ENCODE data around the gene ARL16. TPM values are rescaled to one million over a fixed set of nuclear protein-coding genes. Genes with fewer than 3 reads are reported as not detected.

The ARL16 gene
- total RNA-seq, result 10 to 100 TPM; 12.2 to 22.3 TPM
- long read RNA-seq, partial matches to known transcripts, result 1 of 11 reads
- long read RNA-seq, other reads (novel, unspliced or antisense), result 2 of 11 reads

GRCh38 chr17:81683584-81684441, at the start of gene ARL16, which contains the start of gene HGS:
TSS of gene ARL16 (minus strand) at chr17:81683797. CDS start at chr17:81683753, 44 bp downstream.
TSS of gene HGS (plus strand) at chr17:81684011. CDS start at chr17:81684067, 56 bp downstream.
- DNase-seq, result peak; percentile 99
- peak; percentile 98 to 99 for ATAC-seq
- intact Hi-C loops (cut with DNase I), result no loop called here

- ATAC-seq, result no peak
- intact Hi-C loops (cut with DNase I), result no loop called here
- no peak for DNase-seq
Measured at GRCh38 chr17:81727324-81728031, 43.9 kb upstream of the ARL16 start.

GRCh38 chr17:81726004-81726403, 42.4 kb upstream of the ARL16 start:
- DNase-seq, result no peak
- intact Hi-C loops (cut with DNase I), result no loop called here
- ATAC-seq, result no peak

GRCh38 chr17:81725439-81725838, 41.8 kb upstream of the ARL16 start:
- DNase-seq (no peak), ATAC-seq (no peak)
- intact Hi-C loops (cut with DNase I), result no loop called here

- ATAC-seq, result peak in 1 of 2 donors; percentile 16
- no peak for DNase-seq
- intact Hi-C loops (cut with DNase I), result no loop called here
Measured at GRCh38 chr17:81723651-81724209, 40.1 kb upstream of the ARL16 start.

- ATAC-seq (peak; percentile 49 to 79), DNase-seq (no peak)
- intact Hi-C loops (cut with DNase I), result no loop called here
Measured at GRCh38 chr17:81722184-81723120, 38.9 kb upstream of the ARL16 start.

GRCh38 chr17:81720267-81721071, 36.9 kb upstream of the ARL16 start:
- DNase-seq (no peak), ATAC-seq (no peak)
- intact Hi-C loops (cut with DNase I), result no loop called here

- ATAC-seq (no peak), DNase-seq (no peak)
- intact Hi-C loops (cut with DNase I), result no loop called here
Measured at GRCh38 chr17:81719410-81720266, 36.0 kb upstream of the ARL16 start.

GRCh38 chr17:81717766-81718089, 34.1 kb upstream of the ARL16 start:
- DNase-seq (no peak), ATAC-seq (no peak)
- intact Hi-C loops (cut with DNase I), result no loop called here

- ATAC-seq (no peak), DNase-seq (no peak)
- intact Hi-C loops (cut with DNase I), result no loop called here
Measured at GRCh38 chr17:81717049-81717765, 33.6 kb upstream of the ARL16 start.

- intact Hi-C loops (cut with DNase I), result no loop called here
- no peak for DNase-seq
- ATAC-seq, result no peak
Measured at GRCh38 chr17:81716674-81716996, 33.0 kb upstream of the ARL16 start.

GRCh38 chr17:81715872-81716673, 32.5 kb upstream of the ARL16 start:
- intact Hi-C loops (cut with DNase I), result no loop called here
- ATAC-seq (no peak), DNase-seq (no peak)

- ATAC-seq, result no peak
- DNase-seq, result no peak
- intact Hi-C loops (cut with DNase I), result no loop called here
Measured at GRCh38 chr17:81715107-81715871, 31.7 kb upstream of the ARL16 start.

GRCh38 chr17:81714412-81715106, 31.0 kb upstream of the ARL16 start:
- intact Hi-C loops (cut with DNase I), result no loop called here
- no peak for ATAC-seq
- DNase-seq, result no peak

All from left cardiac atrium (tissue), 4 donors.